GM12878 (cell line): Measurements from ENCODE around the gene PRSS36.

Experiments used
- CTCF ChIP-seq, 3 experiments: IDR thresholded peaks in 2 of 3; conservative IDR thresholded peaks in 1 of 3; 2 replicates each; pipeline ENCODE4 v1.5.1; 2011; ENCODE audit warnings: low read depth in 3 of 3, low read length in 3 of 3, mild to moderate bottlenecking in 3 of 3, control low read depth in 2 of 3, moderate library complexity in 2 of 3, inconsistent platforms in 1 of 3, mixed read lengths in 1 of 3; ENCODE audit not compliant: control insufficient read depth in 2 of 3, insufficient read depth in 1 of 3; ENCODE audit errors: extremely low read depth in 1 of 3
- HCFC1 ChIP-seq: fragments of 150-350 bp; IDR thresholded peaks from 2 replicates; pipeline ENCODE4 v1.6.1; 2014; ENCODE audit warnings: low read length
- RBBP5 ChIP-seq: fragments of 200-600 bp; sonication (generic); conservative IDR thresholded peaks from 2 replicates; pipeline ENCODE4 v1.6.1; 2016
- SIN3A ChIP-seq: IDR thresholded peaks from 2 replicates; pipeline ENCODE4 v1.6.1; 2012; ENCODE audit warnings: low read depth, low read length, improper control_type of control experiment
- STAT3 ChIP-seq: IDR thresholded peaks from 2 replicates; pipeline ENCODE4 v1.6.1; 2011; ENCODE audit warnings: low read depth, low read length, improper control_type of control experiment
- ZSCAN29 ChIP-seq: fragments of 450-650 bp; IDR thresholded peaks from 2 replicates; pipeline ENCODE4 v1.6.1; 2017; ENCODE audit warnings: mild to moderate bottlenecking, moderate library complexity

- TF ChIP-seq SIN3A (no peak), CTCF (IDR thresholded peaks at IDR 0.05 in 2 of 3, conservative IDR thresholded peaks at IDR 0.05 in 1 of 3; ENCODE audit: control insufficient read depth in 2 of 3, extremely low read depth in 1 of 3, insufficient read depth in 1 of 3, low read depth in 3 of 3, low read length in 3 of 3) (no peak), ZSCAN29 (no peak), STAT3 (no peak), RBBP5 (no peak), HCFC1 (no peak)
Measured at GRCh38 chr16:31130899-31131298, 19.0 kb downstream of the PRSS36 start.
